ENCODE results near the gene RAB15. TPM values are rescaled to one million over a fixed set of nuclear protein-coding genes. Genes with fewer than 3 reads are reported as not detected.

The RAB15 gene
- total RNA-seq, 1 donor from 2014 or later: 25.0 TPM

DNA sequence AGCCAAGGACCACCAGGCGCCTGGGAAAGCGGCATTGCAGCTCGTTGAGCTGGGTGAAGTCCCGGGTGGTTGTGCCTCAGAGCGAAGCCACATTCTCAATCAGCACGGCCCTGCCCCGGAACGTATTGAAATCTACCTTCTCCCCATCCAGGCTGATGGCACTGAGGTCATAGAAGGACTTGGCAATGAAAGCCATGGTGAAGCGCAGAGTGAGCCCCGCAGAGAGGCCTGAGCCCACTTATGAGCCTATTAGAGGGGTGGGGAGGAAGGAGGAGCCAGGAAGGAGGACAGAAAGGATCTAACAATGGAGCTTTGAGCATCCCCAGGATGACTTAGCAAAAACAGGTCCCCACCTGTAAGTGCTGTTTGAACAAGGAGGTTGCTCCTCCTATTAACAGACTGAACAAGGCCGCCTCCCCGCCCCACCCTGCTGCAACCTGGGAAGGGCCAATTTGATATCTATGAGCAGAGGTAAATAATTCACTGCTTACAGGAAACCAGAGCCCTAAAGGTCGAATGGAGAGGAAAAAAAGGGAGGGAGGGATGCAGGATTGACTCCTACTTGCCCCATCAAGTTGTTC, 29.5 kb downstream of the RAB15 start, which contains the start of gene GPX2:
Gene GPX2 (minus strand): TSS at position 215 of the 581 bp plus-strand sequence. CDS start 19 bp downstream, at position 196.
- Mint-ChIP-seq H3K27me3 (ENCODE audit: low read depth) (no peaks in the 10 kb centered on the region), H3K36me3 (peaks cover 30% of the 10 kb centered on the region), H3K27ac (no peak within 1 kb of the TSS), H3K4me1 (peaks cover 12% of the 10 kb centered on the region), H3K9me3 (no peaks in the 10 kb centered on the region), H3K4me3 (no peak within 1 kb of the TSS)
- TF ChIP-seq, protein P1, sequence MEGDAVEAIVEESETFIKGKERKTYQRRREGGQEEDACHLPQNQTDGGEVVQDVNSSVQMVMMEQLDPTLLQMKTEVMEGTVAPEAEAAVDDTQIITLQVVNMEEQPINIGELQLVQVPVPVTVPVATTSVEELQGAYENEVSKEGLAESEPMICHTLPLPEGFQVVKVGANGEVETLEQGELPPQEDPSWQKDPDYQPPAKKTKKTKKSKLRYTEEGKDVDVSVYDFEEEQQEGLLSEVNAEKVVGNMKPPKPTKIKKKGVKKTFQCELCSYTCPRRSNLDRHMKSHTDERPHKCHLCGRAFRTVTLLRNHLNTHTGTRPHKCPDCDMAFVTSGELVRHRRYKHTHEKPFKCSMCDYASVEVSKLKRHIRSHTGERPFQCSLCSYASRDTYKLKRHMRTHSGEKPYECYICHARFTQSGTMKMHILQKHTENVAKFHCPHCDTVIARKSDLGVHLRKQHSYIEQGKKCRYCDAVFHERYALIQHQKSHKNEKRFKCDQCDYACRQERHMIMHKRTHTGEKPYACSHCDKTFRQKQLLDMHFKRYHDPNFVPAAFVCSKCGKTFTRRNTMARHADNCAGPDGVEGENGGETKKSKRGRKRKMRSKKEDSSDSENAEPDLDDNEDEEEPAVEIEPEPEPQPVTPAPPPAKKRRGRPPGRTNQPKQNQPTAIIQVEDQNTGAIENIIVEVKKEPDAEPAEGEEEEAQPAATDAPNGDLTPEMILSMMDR (IDR thresholded peaks at IDR 0.05; ENCODE audit: unreplicated experiment): no peak
- no peak for DNase-seq (ENCODE audit: low spot score in 2 of 2, unreplicated experiment in 2 of 2)

DNA sequence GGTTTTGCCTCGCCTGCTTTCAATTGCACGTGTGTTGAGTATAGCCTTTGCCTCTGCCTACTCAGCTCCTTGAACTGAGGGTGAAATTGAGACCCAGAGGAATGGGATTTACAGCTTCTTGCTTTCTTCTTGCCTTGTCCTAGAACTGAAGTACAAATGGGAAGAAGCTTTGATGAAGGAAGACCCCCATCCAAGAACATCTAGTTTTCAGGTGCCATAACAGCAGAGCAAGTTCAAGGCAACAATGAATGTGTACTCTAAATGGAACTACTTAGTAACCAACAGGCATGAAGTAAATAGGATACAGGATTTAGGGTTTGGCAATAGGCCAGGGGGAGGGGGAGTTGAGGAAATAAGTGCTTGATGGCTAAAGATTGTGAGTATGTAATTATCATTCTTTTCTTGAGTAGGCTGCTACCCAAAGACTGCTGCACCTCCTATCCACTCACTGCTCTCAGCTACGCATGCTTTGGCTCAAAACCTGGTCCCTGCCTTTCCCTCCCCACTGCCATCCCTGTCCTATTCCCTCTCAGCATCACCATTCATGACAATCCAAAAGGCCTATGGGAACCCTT, 31.7 kb downstream of the RAB15 start:
- Mint-ChIP-seq H3K27ac (no peak overlapping the region), H3K9me3 (no peaks in the 10 kb centered on the region), H3K4me3 (no peak overlapping the region), H3K27me3 (ENCODE audit: low read depth) (no peaks in the 10 kb centered on the region), H3K4me1 (peaks cover 30% of the 10 kb centered on the region), H3K36me3 (peaks cover 18% of the 10 kb centered on the region)
- TF ChIP-seq, protein P1 (IDR thresholded peaks at IDR 0.05; ENCODE audit: unreplicated experiment): no peak
- no peak for DNase-seq (ENCODE audit: low spot score in 2 of 2, unreplicated experiment in 2 of 2)

DNA sequence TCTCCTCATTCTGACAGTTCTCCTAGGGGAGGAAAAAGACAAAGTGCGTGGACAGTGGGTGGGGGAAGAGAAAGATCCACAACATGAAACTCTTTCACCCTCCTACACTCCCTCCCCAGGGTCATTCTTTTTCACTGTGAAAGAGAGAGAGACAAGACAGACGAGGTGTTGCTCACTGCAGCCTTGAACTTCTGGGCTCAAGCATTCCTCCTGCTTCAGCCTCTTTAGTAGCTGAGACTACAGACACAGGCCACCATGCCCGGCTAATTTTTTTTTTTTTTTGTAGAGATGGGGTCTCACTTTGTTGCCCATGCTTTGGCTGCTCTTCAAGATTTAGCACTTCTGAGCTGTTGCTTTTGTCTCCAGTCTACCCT, 32.3 kb downstream of the RAB15 start:
- H3K4me3 Mint-ChIP-seq: no peak overlapping the region
- no peak overlapping the region for H3K27ac Mint-ChIP-seq
- TF ChIP-seq, protein P1 (IDR thresholded peaks at IDR 0.05; ENCODE audit: unreplicated experiment): no peak
- no peak for DNase-seq (ENCODE audit: low spot score in 2 of 2, unreplicated experiment in 2 of 2)
- H3K9me3 Mint-ChIP-seq: no peaks in the 10 kb centered on the region
- H3K27me3 Mint-ChIP-seq (ENCODE audit: low read depth): no peaks in the 10 kb centered on the region
- peaks cover 20% of the 10 kb centered on the region for H3K36me3 Mint-ChIP-seq
- H3K4me1 Mint-ChIP-seq: peaks cover 32% of the 10 kb centered on the region

DNA sequence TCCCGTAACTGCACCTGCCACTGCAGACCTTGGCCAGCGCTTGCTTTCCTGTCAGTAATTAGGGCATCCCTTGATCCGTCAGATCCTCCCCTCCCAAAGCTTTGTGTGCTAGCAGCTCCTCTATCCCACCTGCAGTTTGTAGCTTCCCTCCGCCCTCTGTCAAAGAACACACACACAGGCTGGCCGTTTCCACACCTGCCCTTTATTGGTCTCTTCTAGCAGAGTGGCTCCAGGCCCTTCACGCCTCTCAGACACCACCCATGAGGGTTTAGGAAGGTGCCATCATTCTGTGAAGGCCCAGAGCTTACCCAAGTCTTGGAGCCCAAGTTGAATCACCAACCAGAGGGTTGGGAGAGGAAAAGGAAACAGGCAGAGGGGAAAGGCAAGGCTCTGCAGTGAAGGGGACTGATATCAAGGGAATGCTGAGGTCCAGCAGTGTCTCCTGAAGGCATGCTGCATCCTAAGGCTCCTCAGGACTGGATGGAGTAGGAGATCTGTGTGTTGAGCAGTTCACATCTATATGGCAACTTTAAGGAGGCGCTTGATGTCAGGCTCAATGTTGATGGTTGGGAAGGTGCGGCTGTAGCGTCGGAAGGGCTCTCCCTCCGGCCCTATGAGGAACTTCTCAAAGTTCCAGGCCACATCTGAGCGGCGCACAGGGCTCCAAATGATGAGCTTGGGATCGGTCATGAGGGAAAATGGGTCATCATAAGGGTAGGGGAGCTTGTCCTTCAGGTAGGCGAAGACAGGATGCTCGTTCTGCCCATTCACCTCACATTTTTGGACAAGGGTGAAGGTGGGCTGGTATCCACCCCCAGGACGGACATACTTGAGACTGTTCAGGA, 32.9 kb downstream of the RAB15 start:
- no peak for DNase-seq (ENCODE audit: low spot score in 2 of 2, unreplicated experiment in 2 of 2)
- Mint-ChIP-seq H3K4me1 (peaks cover 32% of the 10 kb centered on the region), H3K27me3 (ENCODE audit: low read depth) (no peaks in the 10 kb centered on the region), H3K36me3 (peaks cover 24% of the 10 kb centered on the region), H3K27ac (no peak overlapping the region), H3K9me3 (no peaks in the 10 kb centered on the region), H3K4me3 (no peak overlapping the region)
- TF ChIP-seq, protein P1 (IDR thresholded peaks at IDR 0.05; ENCODE audit: unreplicated experiment): no peak

DNA sequence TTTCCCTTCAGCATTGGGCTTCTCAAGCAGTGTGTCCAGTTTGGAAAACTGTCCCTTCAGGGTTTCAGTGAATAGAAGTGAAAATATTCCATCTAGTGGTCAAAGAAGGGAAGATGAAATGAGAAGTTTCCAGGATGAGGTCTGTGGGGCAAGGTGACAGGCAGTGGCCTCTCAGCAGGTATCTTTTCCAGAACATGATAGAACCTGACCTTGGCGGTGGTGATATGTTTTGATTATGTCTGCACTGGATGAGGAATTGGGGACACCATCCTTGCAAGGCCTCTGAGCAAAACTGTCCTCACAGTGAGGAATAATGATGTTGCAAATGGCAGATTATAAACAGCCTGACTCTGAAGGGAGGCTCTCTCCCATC, 34.3 kb downstream of the RAB15 start:
- H3K27me3 Mint-ChIP-seq (ENCODE audit: low read depth): no peaks in the 10 kb centered on the region
- H3K9me3 Mint-ChIP-seq: no peaks in the 10 kb centered on the region
- H3K36me3 Mint-ChIP-seq: peaks cover 25% of the 10 kb centered on the region
- no peak overlapping the region for H3K27ac Mint-ChIP-seq
- TF ChIP-seq, protein P1 (IDR thresholded peaks at IDR 0.05; ENCODE audit: unreplicated experiment): no peak
- H3K4me3 Mint-ChIP-seq: no peak overlapping the region
- H3K4me1 Mint-ChIP-seq: peaks cover 32% of the 10 kb centered on the region
- no peak for DNase-seq (ENCODE audit: low spot score in 2 of 2, unreplicated experiment in 2 of 2)

Data from mesothelial cell of epicardium (in vitro differentiated cells).